DMS53 (cell line): Measurements from ENCODE around the gene BBIP1.
A peak's percentile ranks its signal among the peaks of the same experiment; 100 is the strongest.

Source experiments
- DNase-seq: peaks from one replicate; lab custom pipeline; 2025; lab: John Stamatoyannopoulos, UW

Gene BBIP1

GRCh38 chr10:110861930-110862649 is 56.9 kb downstream of the BBIP1 start:
- DNase-seq, result no peak

GRCh38 chr10:110861476-110861875 is 57.5 kb downstream of the BBIP1 start:
- DNase-seq, result no peak

- peak; percentile 38 for DNase-seq
These were observed 58.3 kb downstream of the BBIP1 start for GRCh38 chr10:110860576-110861241.

- DNase-seq, result no peak
These were observed 59.0 kb downstream of the BBIP1 start for GRCh38 chr10:110859973-110860376.

- DNase-seq, result no peak
These were observed 59.6 kb downstream of the BBIP1 start for GRCh38 chr10:110859206-110859972.

GRCh38 chr10:110858297-110858934 is 60.6 kb downstream of the BBIP1 start:
- no peak for DNase-seq

GRCh38 chr10:110857265-110858171 is 61.5 kb downstream of the BBIP1 start:
- peak; percentile 60 for DNase-seq

- DNase-seq, result no peak
These were observed 64.9 kb downstream of the BBIP1 start for GRCh38 chr10:110853921-110854605.

- DNase-seq, result no peak
These were observed 66.0 kb downstream of the BBIP1 start for GRCh38 chr10:110852947-110853346.

GRCh38 chr10:110852255-110852896 is 66.6 kb downstream of the BBIP1 start:
- DNase-seq, result peak; percentile 76

GRCh38 chr10:110851020-110851612 is 67.9 kb downstream of the BBIP1 start:
- DNase-seq, result no peak

- DNase-seq, result no peak
These were observed 68.9 kb downstream of the BBIP1 start for GRCh38 chr10:110850099-110850498.
